Hepatocyte (in vitro differentiated cells): ENCODE data around the gene HOXD12. TPM values are rescaled to one million over a fixed set of nuclear protein-coding genes. Genes with fewer than 3 reads are reported as not detected.
A peak's percentile ranks its signal among the peaks of the same experiment; 100 is the strongest.

ENCODE experiments used
- DNase-seq: peaks from one replicate; pipeline ENCODE4 v3.0.0-alpha.2; 2016; ENCODE audit warnings: low spot score
- H2AFZ ChIP-seq: fragments of 200-600 bp; sonication (generic); 2 replicates; pipeline ENCODE4 v1.6.0; 2016; ENCODE audit warnings: antibody characterized with exemption, mild to moderate bottlenecking
- H3K27ac ChIP-seq: fragments of 200-600 bp; sonication (generic); 2 replicates; pipeline ENCODE4 v1.5.1; 2016; ENCODE audit warnings: mild to moderate bottlenecking
- H3K27me3 ChIP-seq: fragments of 200-600 bp; sonication (generic); 2 replicates; pipeline ENCODE4 v1.6.1; 2016
- H3K36me3 ChIP-seq: fragments of 200-600 bp; sonication (generic); replicated peaks from 2 replicates; pipeline ENCODE4 v1.5.1; 2016; ENCODE audit warnings: low read depth; ENCODE audit not compliant: insufficient read depth
- H3K4me1 ChIP-seq: fragments of 200-600 bp; sonication (generic); 2 replicates; pipeline ENCODE4 v1.5.1; 2016; ENCODE audit warnings: mild to moderate bottlenecking, moderate library complexity; ENCODE audit not compliant: insufficient read depth
- H3K4me2 ChIP-seq: fragments of 200-600 bp; sonication (generic); 2 replicates; pipeline ENCODE4 v1.6.0; 2016
- H3K4me3 ChIP-seq: fragments of 200-600 bp; sonication (generic); 2 replicates; pipeline ENCODE4 v1.5.1; 2016; ENCODE audit warnings: mild to moderate bottlenecking
- H3K79me2 ChIP-seq: fragments of 200-600 bp; sonication (generic); 2 replicates; pipeline ENCODE4 v1.6.0; 2017; ENCODE audit warnings: mild to moderate bottlenecking
- H3K9me2 ChIP-seq: fragments of 200-600 bp; sonication (generic); replicated peaks from 2 replicates; pipeline ENCODE4 v1.6.0; 2017; ENCODE audit warnings: mild to moderate bottlenecking; ENCODE audit not compliant: insufficient read depth
- H3K9me3 ChIP-seq: fragments of 200-600 bp; sonication (generic); 2 replicates; pipeline ENCODE4 v1.5.1; 2016; ENCODE audit warnings: low read depth, mild to moderate bottlenecking
- H4K20me1 ChIP-seq: fragments of 200-600 bp; sonication (generic); 2 replicates; pipeline ENCODE4 v1.6.0; 2016; ENCODE audit warnings: mild to moderate bottlenecking; ENCODE audit not compliant: insufficient read depth, poor library complexity, severe bottlenecking
- CTCF ChIP-seq: fragments of 200-600 bp; sonication (generic); IDR thresholded peaks from 2 replicates; pipeline ENCODE4 v1.5.1; 2016; ENCODE audit warnings: antibody characterized with exemption, mild to moderate bottlenecking; ENCODE audit not compliant: poor library complexity
- EZH2 ChIP-seq: fragments of 200-600 bp; sonication (generic); IDR thresholded peaks from 2 replicates; pipeline ENCODE4 v1.6.1; 2016; ENCODE audit warnings: antibody characterized with exemption, mild to moderate bottlenecking, borderline replicate concordance
- EZH2phosphoT487 ChIP-seq: fragments of 200-600 bp; sonication (generic); IDR thresholded peaks from one replicate; pipeline ENCODE4 v1.6.1; 2018; ENCODE audit warnings: antibody characterized with exemption, mild to moderate bottlenecking, low read depth, moderate library complexity; ENCODE audit not compliant: unreplicated experiment, severe bottlenecking
- WGBS: methylation state at CpG from one replicate; pipeline ENCODE4 v1.1.6; 2016; ENCODE audit warnings: low lambda C conversion rate; ENCODE audit errors: missing lambda C conversion rate; 5-methylcytosine and 5-hydroxymethylcytosine counted together
- polyA plus RNA-seq: library from polyadenylated mRNA; unstranded; fragments of >200 nt; fragmentation: Nextera tagmentation; extraction: Ambion mirVana; gene quantifications from 2 replicates; pipeline ENCODE4 v1.2.1, GENCODE V29; 2016
- total RNA-seq: library from RNA; depleted of rRNA; stranded (reverse); fragments of >200 nt; gene quantifications from 2 replicates; pipeline ENCODE4 v1.2.3, GENCODE V29; 2014

Gene HOXD12
- total and polyA plus RNA-seq, 2 experiments from 2014 or later = 3.3 to 29.0 TPM

GRCh38 chr2:176103742-176104315 is 4.2 kb downstream of the HOXD12 start:
- H3K27me3 ChIP-seq = peaks cover 94% of the 10 kb centered on the region
- peaks cover 57% of the 10 kb centered on the region for H3K79me2 ChIP-seq
- 3% methylated on average over 17 of the region's 17 CpGs for WGBS
- H2AFZ ChIP-seq = no peak overlapping the region
- TF ChIP-seq EZH2phosphoT487 (peak; percentile 28), CTCF (no peak), EZH2 (no peak)
- peak overlapping the region; percentile 26 for H3K4me3 ChIP-seq
- peak overlapping the region; percentile 91 for H3K4me2 ChIP-seq
- no peak for DNase-seq
- H3K27ac ChIP-seq = peak overlapping the region; percentile 93
- H3K9me3 ChIP-seq = no peaks in the 10 kb centered on the region
- peaks cover under 1% of the 10 kb centered on the region for H4K20me1 ChIP-seq
- H3K4me1 ChIP-seq = no peaks in the 10 kb centered on the region
- no peaks in the 10 kb centered on the region for H3K36me3 ChIP-seq
- no peaks in the 10 kb centered on the region for H3K9me2 ChIP-seq

GRCh38 chr2:176104316-176105077 is 4.9 kb downstream of the HOXD12 start:
- 4% methylated on average over 53 of the region's 56 CpGs for WGBS
- Histone ChIP-seq H3K27me3 (peaks cover 94% of the 10 kb centered on the region), H3K4me2 (peak overlapping the region; percentile 91)

GRCh38 chr2:176105078-176105729 is 5.6 kb downstream of the HOXD12 start:
- Histone ChIP-seq H3K4me2 (peak overlapping the region; percentile 91), H4K20me1 (peaks cover 13% of the 10 kb centered on the region), H3K27me3 (peaks cover 94% of the 10 kb centered on the region), H3K9me3 (no peaks in the 10 kb centered on the region), H3K27ac (peak overlapping the region; percentile 93), H3K4me3 (peak overlapping the region; percentile 70), H3K4me1 (no peaks in the 10 kb centered on the region), H3K9me2 (no peaks in the 10 kb centered on the region), H3K36me3 (no peaks in the 10 kb centered on the region), H3K79me2 (peaks cover 60% of the 10 kb centered on the region), H2AFZ (no peak overlapping the region)
- TF ChIP-seq EZH2phosphoT487 = no peak
- peak; percentile 51 for TF ChIP-seq EZH2
- no peak for DNase-seq
- 10% methylated on average over 21 of the region's 25 CpGs for WGBS

More at GRCh38 chr2:176104316-176105077, 4.9 kb downstream of the HOXD12 start:
- Histone ChIP-seq H3K4me3 (peak overlapping the region; percentile 26), H3K27ac (peak overlapping the region; percentile 93), H3K79me2 (peaks cover 58% of the 10 kb centered on the region), H3K4me1 (no peaks in the 10 kb centered on the region), H2AFZ (no peak overlapping the region), H3K9me2 (no peaks in the 10 kb centered on the region), H3K36me3 (no peaks in the 10 kb centered on the region), H4K20me1 (peaks cover 8% of the 10 kb centered on the region), H3K9me3 (no peaks in the 10 kb centered on the region)
- no peak for TF ChIP-seq CTCF
- peak; percentile 75 for TF ChIP-seq EZH2
- TF ChIP-seq EZH2phosphoT487 = peak; percentile 74
- DNase-seq = no peak
